Measurements from ENCODE around the gene GRIN2C.

GRIN2C gene

DNA sequence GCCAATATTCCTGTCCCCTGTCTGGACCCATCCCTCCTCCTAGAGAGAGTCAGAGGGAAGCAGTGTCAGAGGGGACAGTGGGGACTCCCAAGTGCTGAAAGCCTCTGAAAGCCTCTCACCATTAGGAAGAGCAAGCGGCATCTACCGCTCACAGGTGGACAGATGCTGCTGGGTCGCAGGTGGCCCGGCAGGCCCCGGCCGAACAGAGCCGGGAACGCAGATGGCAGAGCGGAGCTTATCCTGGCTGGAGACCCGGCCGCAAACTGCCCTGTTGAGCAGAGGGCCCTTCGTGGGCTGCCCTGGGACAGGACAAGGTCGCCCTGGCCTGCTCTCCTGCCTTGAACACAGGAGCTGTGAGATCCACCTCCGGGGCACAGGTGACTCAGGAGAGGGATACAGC is 60.6 kb downstream of the GRIN2C start:
- no peak for DNase-seq (ENCODE audit: low read depth)

DNA sequence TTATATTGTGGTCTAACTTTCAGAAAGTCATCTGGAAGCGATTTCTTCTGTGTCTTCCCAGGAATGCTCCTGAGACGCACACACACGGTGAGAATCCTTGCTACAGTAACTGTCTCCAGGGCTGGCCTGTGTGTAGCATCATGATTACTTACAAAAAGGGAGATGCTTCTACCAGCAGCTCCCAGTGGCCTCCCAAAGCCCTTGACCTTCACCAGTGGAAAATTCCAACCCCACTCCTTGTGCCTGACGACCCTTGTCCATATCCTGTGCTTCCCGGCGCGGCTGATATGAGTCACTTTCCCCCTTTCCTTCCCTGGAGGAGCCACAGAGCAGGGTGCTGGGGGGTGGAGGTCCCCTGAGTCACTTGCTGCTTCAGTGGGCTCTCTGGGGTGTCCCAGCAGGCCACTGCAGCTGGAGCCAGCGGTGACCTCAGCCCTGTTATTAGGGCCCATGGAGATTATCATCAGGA is 61.4 kb downstream of the GRIN2C start:
- DNase-seq (ENCODE audit: low read depth): peak; percentile 15

DNA sequence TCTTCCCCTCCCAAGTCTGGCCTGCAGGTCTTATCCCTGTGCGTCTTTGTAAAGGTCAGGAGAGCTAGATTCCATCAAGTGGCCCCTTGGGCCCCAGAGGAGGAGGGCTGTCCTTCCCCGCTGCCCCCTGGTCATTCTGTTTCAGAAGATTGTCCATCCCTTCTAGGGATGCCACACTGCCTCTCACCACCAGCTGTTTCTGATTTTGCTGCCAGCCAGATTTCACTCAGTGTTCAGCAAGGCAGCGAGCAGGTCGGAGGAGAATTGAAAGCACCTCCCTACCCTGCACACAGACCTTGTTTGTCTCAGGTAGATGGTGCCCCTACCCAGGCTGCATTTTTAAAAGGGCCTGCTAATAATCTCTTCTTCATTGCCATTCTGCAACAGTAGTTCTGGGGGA is 61.9 kb downstream of the GRIN2C start:
- DNase-seq (ENCODE audit: low read depth): no peak

DNA sequence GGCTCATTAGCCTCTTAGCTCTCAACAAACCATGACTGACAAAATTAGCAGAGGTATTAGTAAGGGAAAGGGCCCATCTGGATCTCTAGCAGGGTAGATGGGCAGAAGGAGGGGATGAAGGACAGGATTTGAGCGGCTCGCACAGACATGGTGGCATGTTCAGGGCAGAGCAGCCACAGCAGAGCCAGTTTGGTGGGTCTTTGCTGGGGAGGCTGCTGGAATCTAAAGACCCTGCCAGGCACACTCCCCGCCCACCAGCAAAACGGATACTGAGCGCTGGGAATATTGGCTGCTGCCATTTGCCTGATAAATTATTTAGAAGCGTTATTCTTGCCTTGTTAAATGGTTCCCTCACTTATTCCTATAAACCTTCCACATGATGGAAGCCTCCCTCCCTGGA is 62.8 kb downstream of the GRIN2C start:
- DNase-seq (ENCODE audit: low read depth): no peak

DNA sequence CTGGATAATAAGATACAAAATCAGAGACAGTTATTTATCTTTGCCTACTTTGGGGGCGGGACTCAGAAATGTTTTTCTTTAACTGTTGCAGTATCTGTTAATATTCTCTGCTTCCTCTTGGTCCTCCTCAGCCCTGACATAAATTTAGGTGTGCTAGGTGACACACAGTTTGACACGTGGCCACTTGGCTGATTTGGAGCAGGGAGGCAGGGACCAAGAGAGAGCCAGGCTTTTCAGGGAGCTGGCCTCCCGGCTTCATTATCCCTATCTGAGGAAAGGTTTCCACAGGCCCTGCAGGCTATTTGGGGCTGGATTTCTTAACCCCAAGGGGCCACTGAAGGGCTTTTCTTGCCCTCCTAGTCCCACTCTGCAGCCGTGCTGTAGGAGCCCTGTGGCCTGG is 63.5 kb downstream of the GRIN2C start:
- DNase-seq (ENCODE audit: low read depth): no peak

DNA sequence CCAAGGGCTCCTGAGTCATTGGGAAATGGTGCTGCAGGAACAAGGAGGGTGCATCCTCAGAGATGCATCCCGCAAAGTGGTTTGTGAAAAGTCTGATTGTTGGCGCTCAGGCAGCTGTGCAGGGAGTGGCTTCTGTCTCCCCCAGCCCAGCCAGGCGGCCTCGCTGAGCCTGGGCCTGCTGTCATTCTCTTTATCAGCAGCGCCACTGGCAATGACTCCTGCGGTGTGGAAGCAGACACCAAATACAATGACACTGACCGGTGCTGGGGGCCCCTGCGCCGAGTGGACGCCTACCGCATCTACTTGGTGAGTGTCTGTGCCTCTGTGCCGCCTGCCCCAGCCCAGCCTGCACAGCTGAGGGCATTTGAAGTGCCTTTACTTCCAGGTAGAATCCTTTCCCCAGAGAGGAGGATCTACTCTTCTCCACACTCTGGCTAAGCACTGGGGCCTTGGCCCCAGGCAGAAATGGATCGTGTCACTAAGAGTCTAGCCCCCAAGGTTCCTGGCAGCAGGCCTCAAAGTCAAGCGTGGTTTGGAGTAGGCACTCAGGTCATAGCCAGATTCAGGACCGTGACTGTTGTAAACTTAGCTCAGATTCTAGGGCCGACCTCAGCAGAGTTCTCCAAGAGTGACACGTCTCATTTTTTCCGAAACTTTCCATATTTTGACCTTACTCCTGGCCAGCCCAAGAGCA is 64.2 kb downstream of the GRIN2C start:
- no peak for DNase-seq (ENCODE audit: low read depth)

DNA sequence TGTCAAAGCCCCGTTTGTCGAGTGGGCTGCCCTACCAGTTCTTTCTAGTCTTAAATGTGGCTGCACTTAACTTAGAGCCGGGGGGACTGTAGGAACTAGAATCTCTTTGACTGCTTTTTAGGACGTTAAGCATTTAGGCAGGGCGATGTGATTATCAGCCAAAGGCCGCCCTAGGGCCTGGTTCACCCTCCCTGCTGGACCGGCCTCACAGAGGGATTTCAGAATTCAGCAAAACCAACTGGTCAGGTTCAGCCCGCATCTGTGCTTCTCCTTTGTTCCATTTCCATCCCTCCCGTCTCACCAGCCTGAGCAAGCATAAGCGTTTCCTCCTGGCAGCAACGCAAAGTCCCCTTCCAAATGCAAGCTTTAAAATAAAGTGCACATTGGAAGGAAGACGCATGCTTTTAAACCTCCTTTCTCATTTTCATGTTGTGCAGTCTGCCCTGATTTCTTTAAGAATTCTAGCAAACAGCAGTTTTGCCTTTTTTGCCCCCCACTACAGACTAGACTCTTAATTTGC is 67.0 kb downstream of the GRIN2C start:
- no peak for DNase-seq (ENCODE audit: low read depth)

Data from iris pigment epithelial cell (primary cell).